ENCODE data around the gene TDRD9. TPM values are rescaled to one million over a fixed set of nuclear protein-coding genes. Genes with fewer than 3 reads are reported as not detected.

TDRD9 gene
- total RNA-seq, 6 experiments from 2014 or later: 0.31 to 0.86 (median 0.43) TPM; not detected in 1

- Histone ChIP-seq H3K27me3 (no peaks in the 10 kb centered on the region), H3K9me3 (no peaks in the 10 kb centered on the region), H3K36me3 (no peaks in the 10 kb centered on the region), H3K4me3 (no peak overlapping the region), H3K27ac (peak overlapping the region in 2 of 3 donors; percentile 14 to 72), H3K4me1 (peaks cover 4 to 62% (median 35%) of the 10 kb centered on the region in 4 donors)
- DNase-seq (peak; percentile 75 to 84 (median 79)), ATAC-seq (peak in 2 of 4 donors; percentile 1 to 37)
- intact Hi-C loops (cut with DNase I): no loop called here
- 55% methylated on average over 8 of the region's 8 CpGs for WGBS (ENCODE audit: insufficient coverage, low coverage, low lambda C conversion rate, missing lambda C conversion rate)
- no peak for TF ChIP-seq CTCF (IDR thresholded peaks at IDR 0.05)
- no peak for TF ChIP-seq POLR2A (IDR thresholded peaks at IDR 0.05)
Observed at GRCh38 chr14:103892247-103892646, 36.0 kb upstream of the TDRD9 start.

- DNase-seq: peak; percentile 78 to 87 (median 85)
- Histone ChIP-seq H3K36me3 (no peaks in the 10 kb centered on the region), H3K9me3 (no peaks in the 10 kb centered on the region), H3K4me1 (peaks cover 4 to 69% (median 38%) of the 10 kb centered on the region in 4 donors), H3K27ac (no peak overlapping the region), H3K27me3 (no peaks in the 10 kb centered on the region), H3K4me3 (no peak overlapping the region)
- no peak for TF ChIP-seq POLR2A (IDR thresholded peaks at IDR 0.05)
- no peak for TF ChIP-seq CTCF (IDR thresholded peaks at IDR 0.05)
- intact Hi-C loops (cut with DNase I): no loop called here
- 28% methylated on average over 4 of the region's 26 CpGs for WGBS (ENCODE audit: insufficient coverage, low coverage, low lambda C conversion rate, missing lambda C conversion rate)
- ATAC-seq: peak; percentile 6 to 42 (median 24)
Observed at GRCh38 chr14:103894034-103894722, 34.1 kb upstream of the TDRD9 start.

- WGBS (ENCODE audit: insufficient coverage, low coverage, low lambda C conversion rate, missing lambda C conversion rate): 38% methylated on average over 3 of the region's 7 CpGs
- Histone ChIP-seq H3K9me3 (no peaks in the 10 kb centered on the region), H3K27me3 (no peaks in the 10 kb centered on the region), H3K36me3 (no peaks in the 10 kb centered on the region), H3K4me3 (no peak overlapping the region), H3K27ac (no peak overlapping the region), H3K4me1 (peaks cover 4 to 64% (median 36%) of the 10 kb centered on the region in 4 donors)
- DNase-seq (no peak), ATAC-seq (no peak)
- TF ChIP-seq CTCF (IDR thresholded peaks at IDR 0.05) (no peak), POLR2A (IDR thresholded peaks at IDR 0.05) (no peak)
- intact Hi-C loops (cut with DNase I): no loop called here
Observed at GRCh38 chr14:103894723-103895059, 33.6 kb upstream of the TDRD9 start.

GRCh38 chr14:103896578-103896977 is 31.7 kb upstream of the TDRD9 start:
- TF ChIP-seq CTCF (IDR thresholded peaks at IDR 0.05) (no peak), POLR2A (IDR thresholded peaks at IDR 0.05) (no peak)
- Histone ChIP-seq H3K27me3 (no peaks in the 10 kb centered on the region), H3K27ac (peak overlapping the region in 2 of 3 donors; percentile 27 to 45), H3K9me3 (no peaks in the 10 kb centered on the region), H3K36me3 (no peaks in the 10 kb centered on the region), H3K4me1 (peaks cover 3 to 48% (median 22%) of the 10 kb centered on the region in 4 donors), H3K4me3 (no peak overlapping the region)
- 70% methylated on average over 6 of the region's 6 CpGs for WGBS (ENCODE audit: insufficient coverage, low coverage, low lambda C conversion rate, missing lambda C conversion rate)
- intact Hi-C loops (cut with DNase I): no loop called here
- ATAC-seq (no peak), DNase-seq (no peak)
